CD14-positive monocyte (primary cell): ENCODE data around the gene SRPK1. TPM values are rescaled to one million over a fixed set of nuclear protein-coding genes. Genes with fewer than 3 reads are reported as not detected.
A peak's percentile ranks its signal among the peaks of the same experiment; 100 is the strongest.

Experiments used
- DNase-seq, 3 donors: peaks; one replicate each; pipeline ENCODE4 v3.0.0-alpha.2; 2011 to 2022
- H2AFZ ChIP-seq: 2 replicates; pipeline ENCODE4 v1.6.0; 2012; ENCODE audit warnings: mild to moderate bottlenecking, low read depth, low read length, inconsistent platforms; ENCODE audit not compliant: insufficient read depth, poor library complexity, severe bottlenecking
- H3K27ac ChIP-seq, 2 donors: 1 replicate in 1 of 2; 2 replicates in 1 of 2; pipeline ENCODE4 v1.5.1; 2012 to 2013; ENCODE audit warnings: low read length in 2 of 2, control low read depth in 1 of 2, inconsistent platforms in 1 of 2, low read depth in 1 of 2, mild to moderate bottlenecking in 1 of 2
- H3K27me3 ChIP-seq, 2 donors: one replicate each; pipeline versions ENCODE4 v1.6.0 to v1.6.1; 2011 to 2013; ENCODE audit warnings: low read length in 2 of 2; ENCODE audit not compliant: control insufficient read depth in 2 of 2, insufficient read depth in 2 of 2
- H3K36me3 ChIP-seq, 2 donors: replicated peaks in 1 of 2; 1 replicate in 1 of 2; 2 replicates in 1 of 2; pipeline versions ENCODE4 v1.5.1 to v1.6.1; 2012 to 2013; ENCODE audit warnings: low read length in 2 of 2, control low read depth in 1 of 2, inconsistent platforms in 1 of 2, mild to moderate bottlenecking in 1 of 2; ENCODE audit not compliant: insufficient read depth in 2 of 2, control insufficient read depth in 1 of 2
- H3K4me1 ChIP-seq, 2 donors: 1 replicate in 1 of 2; 2 replicates in 1 of 2; pipeline versions ENCODE4 v1.5.1 to v1.6.1; 2012 to 2013; ENCODE audit warnings: low read length in 2 of 2, control low read depth in 1 of 2, inconsistent platforms in 1 of 2, mild to moderate bottlenecking in 1 of 2, moderate library complexity in 1 of 2; ENCODE audit not compliant: insufficient read depth in 2 of 2, control insufficient read depth in 1 of 2
- H3K4me2 ChIP-seq: replicated peaks from 2 replicates; pipeline ENCODE3; 2012; ENCODE audit warnings: low read length, moderate library complexity, mild to moderate bottlenecking; ENCODE audit not compliant: poor library complexity, severe bottlenecking; ENCODE audit errors: extremely low read depth
- H3K4me3 ChIP-seq, 3 experiments: fragments of 200-600 bp in 1 of 3; sonication (generic) in 1 of 3; replicated peaks in 1 of 3; 1 replicate in 2 of 3; 2 replicates in 1 of 3; pipeline ENCODE4 v1.5.1; 2011 to 2013; ENCODE audit warnings: low read length in 3 of 3, mild to moderate bottlenecking in 3 of 3, control low read depth in 2 of 3, low read depth in 2 of 3, inconsistent platforms in 1 of 3, moderate library complexity in 1 of 3
- H3K79me2 ChIP-seq: 2 replicates; pipeline ENCODE4 v1.6.0; 2012; ENCODE audit warnings: mild to moderate bottlenecking, control low read depth, inconsistent platforms, low read length, moderate library complexity; ENCODE audit not compliant: insufficient read depth
- H3K9ac ChIP-seq: 2 replicates; pipeline ENCODE4 v1.6.0; 2017; ENCODE audit warnings: low read length, mild to moderate bottlenecking; ENCODE audit not compliant: insufficient read depth, poor library complexity, severe bottlenecking
- H3K9me3 ChIP-seq, 2 donors: replicated peaks in 1 of 2; 1 replicate in 1 of 2; 2 replicates in 1 of 2; pipeline versions ENCODE4 v1.5.1 to v1.6.1; 2012 to 2013; ENCODE audit warnings: low read length in 2 of 2, control low read depth in 1 of 2; ENCODE audit not compliant: control insufficient read depth in 1 of 2, insufficient read depth in 1 of 2
- H4K20me1 ChIP-seq: 2 replicates; pipeline ENCODE4 v1.6.0; 2012; ENCODE audit warnings: mild to moderate bottlenecking, low read length, control low read depth, moderate library complexity; ENCODE audit not compliant: insufficient read depth
- H3K27ac Mint-ChIP-seq, 7 donors: one replicate each; pipeline ENCODE4 v1.8.0; 2020; ENCODE audit warnings: mild to moderate bottlenecking in 7 of 7, mixed read lengths in 7 of 7, moderate library complexity in 6 of 7, inconsistent platforms in 2 of 7
- H3K27me3 Mint-ChIP-seq, 3 donors: one replicate each; pipeline ENCODE4 v1.8.0; 2021 to 2022; ENCODE audit warnings: low read depth in 3 of 3, mild to moderate bottlenecking in 3 of 3, mixed read lengths in 3 of 3, moderate library complexity in 3 of 3, inconsistent platforms in 1 of 3
- H3K36me3 Mint-ChIP-seq, 2 donors: one replicate each; pipeline ENCODE4 v1.8.0; 2020; ENCODE audit warnings: mixed read lengths in 2 of 2, inconsistent platforms in 1 of 2, mild to moderate bottlenecking in 1 of 2
- H3K4me1 Mint-ChIP-seq: one replicate; pipeline ENCODE4 v1.8.0; 2020; ENCODE audit warnings: mild to moderate bottlenecking, mixed read lengths
- H3K4me3 Mint-ChIP-seq, 2 donors: one replicate each; pipeline ENCODE4 v1.8.0; 2020; ENCODE audit warnings: mild to moderate bottlenecking in 2 of 2, mixed read lengths in 2 of 2, moderate library complexity in 1 of 2
- H3K9me3 Mint-ChIP-seq, 7 donors: one replicate each; pipeline ENCODE4 v1.8.0; 2020 to 2022; ENCODE audit warnings: mixed read lengths in 7 of 7, mild to moderate bottlenecking in 6 of 7, moderate library complexity in 6 of 7, inconsistent platforms in 2 of 7
- WGBS: methylation state at CpG from one replicate; pipeline ENCODE4 v1.1.5; 2013; ENCODE audit warnings: missing lambda C conversion rate; ENCODE audit not compliant: insufficient coverage; 5-methylcytosine and 5-hydroxymethylcytosine counted together
- intact Hi-C, 2 donors: fragments of 100-400 bp; cut with micrococcal nuclease; formaldehyde crosslinking; loops; one replicate each; pipeline versions ENCODE4 v1.15.0 to v1.15.1; 2023
- polyA plus RNA-seq, 3 donors: library from polyadenylated mRNA; depleted of rRNA in 1 of 3; unstranded in 2 of 3; stranded (reverse) in 1 of 3; fragments of 300-500 nt in 2 of 3; fragments of >200 nt in 1 of 3; fragmentation: Illumina TruSeq in 2 of 3; gene quantifications; 1 replicate in 2 of 3; 2 replicates in 1 of 3; pipeline ENCODE4 v1.2.3, GENCODE V29; 2012 to 2021
- TF ChIP-seq, protein P1 (sequence below): fragments of 200-600 bp; IDR thresholded peaks from one replicate; pipeline ENCODE4 v1.8.0; 2022; ENCODE audit warnings: antibody characterized with exemption, mild to moderate bottlenecking

Gene SRPK1
- polyA plus RNA-seq, 3 donors, result 7.2 to 24.8 (median 20.5) TPM

GRCh38 chr6:35905841-35906498 is 14.9 kb downstream of the SRPK1 start:
- peaks cover 95% of the 10 kb centered on the region for H3K79me2 ChIP-seq
- H3K4me1 ChIP-seq, result no peaks in the 10 kb centered on the region
- H3K4me3 ChIP-seq, result no peak overlapping the region
- peak overlapping the region in 2 of 7 donors; percentile 7 to 25 for H3K27ac Mint-ChIP-seq
- no peaks in the 10 kb centered on the region for H4K20me1 ChIP-seq
- no peak overlapping the region for H2AFZ ChIP-seq
- TF ChIP-seq, protein P1, sequence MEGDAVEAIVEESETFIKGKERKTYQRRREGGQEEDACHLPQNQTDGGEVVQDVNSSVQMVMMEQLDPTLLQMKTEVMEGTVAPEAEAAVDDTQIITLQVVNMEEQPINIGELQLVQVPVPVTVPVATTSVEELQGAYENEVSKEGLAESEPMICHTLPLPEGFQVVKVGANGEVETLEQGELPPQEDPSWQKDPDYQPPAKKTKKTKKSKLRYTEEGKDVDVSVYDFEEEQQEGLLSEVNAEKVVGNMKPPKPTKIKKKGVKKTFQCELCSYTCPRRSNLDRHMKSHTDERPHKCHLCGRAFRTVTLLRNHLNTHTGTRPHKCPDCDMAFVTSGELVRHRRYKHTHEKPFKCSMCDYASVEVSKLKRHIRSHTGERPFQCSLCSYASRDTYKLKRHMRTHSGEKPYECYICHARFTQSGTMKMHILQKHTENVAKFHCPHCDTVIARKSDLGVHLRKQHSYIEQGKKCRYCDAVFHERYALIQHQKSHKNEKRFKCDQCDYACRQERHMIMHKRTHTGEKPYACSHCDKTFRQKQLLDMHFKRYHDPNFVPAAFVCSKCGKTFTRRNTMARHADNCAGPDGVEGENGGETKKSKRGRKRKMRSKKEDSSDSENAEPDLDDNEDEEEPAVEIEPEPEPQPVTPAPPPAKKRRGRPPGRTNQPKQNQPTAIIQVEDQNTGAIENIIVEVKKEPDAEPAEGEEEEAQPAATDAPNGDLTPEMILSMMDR, result no peak
- H3K9me3 Mint-ChIP-seq, result peaks cover 21 to 29% (median 22%) of the 10 kb centered on the region in 7 donors
- peaks cover 4% of the 10 kb centered on the region for H3K4me1 Mint-ChIP-seq
- H3K27me3 ChIP-seq, result no peaks in the 10 kb centered on the region
- intact Hi-C loops, result no loop called here
- H3K9ac ChIP-seq, result no peak overlapping the region
- no peaks in the 10 kb centered on the region for H3K27me3 Mint-ChIP-seq
- H3K36me3 ChIP-seq, result peaks cover 9 to 82% of the 10 kb centered on the region in 2 donors
- no peak for DNase-seq
- H3K4me3 Mint-ChIP-seq, result no peak overlapping the region
- peaks cover 18 to 22% of the 10 kb centered on the region in 2 donors for H3K9me3 ChIP-seq
- no peak overlapping the region for H3K4me2 ChIP-seq
- peaks cover 33 to 59% of the 10 kb centered on the region in 2 donors for H3K36me3 Mint-ChIP-seq
- 89% methylated on average over 5 of the region's 8 CpGs for WGBS
- H3K27ac ChIP-seq, result no peak overlapping the region

- H3K9ac ChIP-seq, result no peak overlapping the region
- H3K27ac ChIP-seq, result no peak overlapping the region
- DNase-seq, result no peak
- H3K4me1 ChIP-seq, result no peaks in the 10 kb centered on the region
- Mint-ChIP-seq H3K27ac (peak overlapping the region in 1 of 7 donors; percentile 25), H3K4me3 (no peak overlapping the region), H3K4me1 (peaks cover 4% of the 10 kb centered on the region), H3K36me3 (peaks cover 35 to 62% of the 10 kb centered on the region in 2 donors), H3K9me3 (peaks cover 19 to 24% (median 21%) of the 10 kb centered on the region in 7 donors), H3K27me3 (no peaks in the 10 kb centered on the region)
- H3K9me3 ChIP-seq, result peaks cover 18 to 19% of the 10 kb centered on the region in 2 donors
- intact Hi-C loops, result no loop called here
- TF ChIP-seq, protein P1, result no peak
- H2AFZ ChIP-seq, result no peak overlapping the region
- H3K4me2 ChIP-seq, result no peak overlapping the region
- H3K79me2 ChIP-seq, result peaks cover 97% of the 10 kb centered on the region
- H3K4me3 ChIP-seq, result no peak overlapping the region
- no CpG with 5 or more reads among the region's 2 CpGs for WGBS
- no peaks in the 10 kb centered on the region for H3K27me3 ChIP-seq
- no peaks in the 10 kb centered on the region for H4K20me1 ChIP-seq
- peaks cover 11 to 82% of the 10 kb centered on the region in 2 donors for H3K36me3 ChIP-seq
These were observed 15.6 kb downstream of the SRPK1 start for GRCh38 chr6:35905141-35905785.
